ENCODE data around the gene RASA3. TPM values are rescaled to one million over a fixed set of nuclear protein-coding genes. Genes with fewer than 3 reads are reported as not detected.

RASA3 gene
- polyA plus RNA-seq, 3 donors = 9.0 to 32.6 (median 16.6) TPM

GRCh38 chr13:113979791-113980471, 152.5 kb downstream of the RASA3 start:
- H3K27me3 Mint-ChIP-seq (ENCODE audit: low read depth in 3 of 3) = no peaks in the 10 kb centered on the region
- H3K4me1 Mint-ChIP-seq = no peaks in the 10 kb centered on the region
- Histone ChIP-seq H2AFZ (ENCODE audit: insufficient read depth, low read depth, low read length, poor library complexity, severe bottlenecking) (no peak overlapping the region), H3K9me3 (replicated peaks in 1 of 2; ENCODE audit: control insufficient read depth in 1 of 2, insufficient read depth in 1 of 2, low read length in 2 of 2) (no peaks in the 10 kb centered on the region), H3K36me3 (replicated peaks in 1 of 2; ENCODE audit: control insufficient read depth in 1 of 2, insufficient read depth in 2 of 2, low read length in 2 of 2) (peaks cover 71 to 77% of the 10 kb centered on the region in 2 donors), H3K4me1 (ENCODE audit: control insufficient read depth in 1 of 2, insufficient read depth in 2 of 2, low read length in 2 of 2) (no peaks in the 10 kb centered on the region), H3K4me2 (replicated peaks; ENCODE audit: extremely low read depth, low read length, poor library complexity, severe bottlenecking) (no peak overlapping the region), H3K79me2 (ENCODE audit: insufficient read depth, low read length) (no peaks in the 10 kb centered on the region), H3K9ac (ENCODE audit: insufficient read depth, low read length, poor library complexity, severe bottlenecking) (no peak overlapping the region), H3K27ac (ENCODE audit: low read depth in 1 of 2, low read length in 2 of 2) (no peak overlapping the region), H3K27me3 (ENCODE audit: control insufficient read depth in 2 of 2, insufficient read depth in 2 of 2, low read length in 2 of 2) (no peaks in the 10 kb centered on the region), H4K20me1 (ENCODE audit: insufficient read depth, low read length) (peaks cover 19% of the 10 kb centered on the region), H3K4me3 (replicated peaks in 1 of 3; ENCODE audit: low read depth in 2 of 3, low read length in 3 of 3) (no peak overlapping the region)
- WGBS (ENCODE audit: insufficient coverage) = 95% methylated on average over 20 of the region's 20 CpGs
- H3K27ac Mint-ChIP-seq = peak overlapping the region in 3 of 7 donors; percentile 37 to 76 (median 46)
- no peak for DNase-seq
- H3K36me3 Mint-ChIP-seq = peaks cover 72 to 76% of the 10 kb centered on the region in 2 donors
- peaks cover 0 to 5% (median 0%) of the 10 kb centered on the region in 7 donors for H3K9me3 Mint-ChIP-seq
- intact Hi-C loops (cut with micrococcal nuclease) = no loop called here
- H3K4me3 Mint-ChIP-seq = no peak overlapping the region
- TF ChIP-seq CTCF (IDR thresholded peaks at IDR 0.05) = no peak

- H3K27me3 ChIP-seq (ENCODE audit: control insufficient read depth in 2 of 2, insufficient read depth in 2 of 2, low read length in 2 of 2) = no peaks in the 10 kb centered on the region
- no peak overlapping the region for H3K27ac ChIP-seq (ENCODE audit: low read depth in 1 of 2, low read length in 2 of 2)
- no peaks in the 10 kb centered on the region for H3K9me3 ChIP-seq (replicated peaks in 1 of 2; ENCODE audit: control insufficient read depth in 1 of 2, insufficient read depth in 1 of 2, low read length in 2 of 2)
- H3K9ac ChIP-seq (ENCODE audit: insufficient read depth, low read length, poor library complexity, severe bottlenecking) = no peak overlapping the region
- DNase-seq = no peak
- Mint-ChIP-seq H3K4me3 (no peak overlapping the region), H3K36me3 (peaks cover 74 to 84% of the 10 kb centered on the region in 2 donors), H3K27ac (peak overlapping the region in 3 of 7 donors; percentile 51 to 82 (median 55)), H3K4me1 (no peaks in the 10 kb centered on the region), H3K9me3 (peaks cover 0 to 5% (median 0%) of the 10 kb centered on the region in 7 donors), H3K27me3 (ENCODE audit: low read depth in 3 of 3) (no peaks in the 10 kb centered on the region)
- no peak overlapping the region for H3K4me2 ChIP-seq (replicated peaks; ENCODE audit: extremely low read depth, low read length, poor library complexity, severe bottlenecking)
- peaks cover 19% of the 10 kb centered on the region for H4K20me1 ChIP-seq (ENCODE audit: insufficient read depth, low read length)
- TF ChIP-seq CTCF (IDR thresholded peaks at IDR 0.05) = no peak
- peaks cover 79 to 83% of the 10 kb centered on the region in 2 donors for H3K36me3 ChIP-seq (replicated peaks in 1 of 2; ENCODE audit: control insufficient read depth in 1 of 2, insufficient read depth in 2 of 2, low read length in 2 of 2)
- no peaks in the 10 kb centered on the region for H3K79me2 ChIP-seq (ENCODE audit: insufficient read depth, low read length)
- no peaks in the 10 kb centered on the region for H3K4me1 ChIP-seq (ENCODE audit: control insufficient read depth in 1 of 2, insufficient read depth in 2 of 2, low read length in 2 of 2)
- no peak overlapping the region for H3K4me3 ChIP-seq (replicated peaks in 1 of 3; ENCODE audit: low read depth in 2 of 3, low read length in 3 of 3)
- intact Hi-C loops (cut with micrococcal nuclease) = no loop called here
- WGBS (ENCODE audit: insufficient coverage) = 95% methylated on average over 24 of the region's 41 CpGs
- no peak overlapping the region for H2AFZ ChIP-seq (ENCODE audit: insufficient read depth, low read depth, low read length, poor library complexity, severe bottlenecking)
Measured at GRCh38 chr13:113978741-113979481, 153.5 kb downstream of the RASA3 start.
